Subcutaneous abdominal adipose tissue (tissue), 5 donors: ENCODE results near the gene TRPV3.
"Not testable (repeated sequence)": the region's sequence is repeated elsewhere in the genome, so short reads cannot be mapped to it uniquely, and the experiment has no call there.

Experiments
- H3K27ac ChIP-seq: one replicate; pipeline ENCODE4 v1.7.0; 2013; ENCODE audit warnings: low read depth, mild to moderate bottlenecking, inconsistent platforms, low read length, moderate library complexity
- H3K27me3 ChIP-seq, 5 donors: one replicate each; pipeline ENCODE4 v1.7.0; 2013; ENCODE audit warnings: low read length in 5 of 5, inconsistent platforms in 1 of 5; ENCODE audit not compliant: control insufficient read depth in 5 of 5, insufficient read depth in 4 of 5
- H3K36me3 ChIP-seq, 5 donors: one replicate each; pipeline ENCODE4 v1.7.0; 2013; ENCODE audit warnings: low read length in 5 of 5; ENCODE audit not compliant: control insufficient read depth in 5 of 5, insufficient read depth in 5 of 5
- H3K4me1 ChIP-seq, 5 donors: one replicate each; pipeline ENCODE4 v1.7.0; 2013; ENCODE audit warnings: low read length in 5 of 5, mild to moderate bottlenecking in 3 of 5, moderate library complexity in 1 of 5; ENCODE audit not compliant: control insufficient read depth in 5 of 5, insufficient read depth in 5 of 5
- H3K4me3 ChIP-seq, 5 donors: one replicate each; pipeline ENCODE4 v1.7.0; 2013; ENCODE audit warnings: low read length in 5 of 5, low read depth in 1 of 5
- H3K9ac ChIP-seq, 5 donors: one replicate each; pipeline ENCODE4 v1.7.0; 2013; ENCODE audit warnings: low read length in 5 of 5, mild to moderate bottlenecking in 4 of 5, moderate library complexity in 3 of 5
- H3K9me3 ChIP-seq, 5 donors: one replicate each; pipeline ENCODE4 v1.7.0; 2013; ENCODE audit warnings: low read length in 5 of 5; ENCODE audit not compliant: control insufficient read depth in 5 of 5
- donor health status: healthy.
- donor health status: healthy.
- donor health status: healthy.
- donor health status: healthy.
- donor health status: healthy.

TRPV3 gene

DNA sequence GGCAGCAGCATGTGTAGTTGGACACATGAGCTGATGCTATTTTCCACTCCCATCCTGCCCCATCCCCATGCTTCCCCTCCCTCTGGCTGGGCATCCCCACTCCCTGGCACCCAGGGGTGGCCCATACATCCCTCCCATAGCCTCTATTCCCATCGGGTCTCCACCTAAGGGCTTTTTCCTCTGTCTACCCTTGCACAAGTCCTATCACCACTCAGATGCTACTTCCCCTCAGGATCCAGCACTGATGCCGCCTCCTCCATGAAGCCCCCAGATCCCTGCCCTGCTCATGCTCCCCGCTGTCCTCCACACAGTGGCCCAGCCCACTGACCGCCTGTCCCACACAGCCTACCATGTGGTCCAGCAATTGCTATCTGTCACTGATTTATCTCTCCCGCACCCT, 35.8 kb upstream of the TRPV3 start:
- H3K36me3 ChIP-seq, result peaks cover 0 to 60% (median 39%) of the 10 kb centered on the region in 5 donors
- H3K27me3 ChIP-seq, result no peaks in the 10 kb centered on the region
- H3K9ac ChIP-seq, result no peak overlapping the region
- H3K4me1 ChIP-seq, result peaks cover 0 to 23% (median 7%) of the 10 kb centered on the region in 5 donors
- H3K4me3 ChIP-seq, result no peak overlapping the region
- no peaks in the 10 kb centered on the region for H3K9me3 ChIP-seq
- no peak overlapping the region for H3K27ac ChIP-seq

DNA sequence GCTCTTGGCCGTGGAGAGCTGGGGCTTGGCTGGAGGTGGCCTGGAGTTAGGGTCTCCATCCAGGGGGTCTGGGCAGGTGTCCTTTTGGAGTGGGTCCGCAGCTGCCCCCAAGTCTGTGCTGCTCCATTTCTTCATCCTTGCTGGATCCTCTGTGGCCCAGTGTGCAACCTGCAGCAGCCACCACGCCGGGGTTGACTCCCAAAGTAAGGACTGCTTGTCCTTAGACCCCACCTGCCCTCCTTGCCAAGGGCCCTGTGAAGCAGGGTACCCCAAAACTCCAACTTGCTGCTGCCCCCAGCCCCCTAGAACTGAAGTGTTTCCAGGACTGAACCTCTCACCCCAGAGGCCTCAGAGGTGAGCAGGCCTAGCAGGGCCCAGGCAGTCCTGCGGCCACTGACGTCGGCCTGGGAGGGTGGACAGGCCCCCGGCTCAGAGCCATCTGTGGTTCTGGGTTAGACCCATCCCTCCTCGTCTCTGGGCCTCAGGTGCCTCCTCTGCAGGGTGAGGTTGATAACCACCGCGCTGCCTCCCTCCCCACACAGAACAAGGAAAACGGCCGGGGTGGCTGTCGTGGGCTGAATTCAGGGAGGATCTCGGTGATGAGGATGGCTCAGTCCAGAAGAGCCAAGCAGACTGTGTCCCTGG, 34.7 kb upstream of the TRPV3 start:
- no peak overlapping the region for H3K27ac ChIP-seq
- peaks cover 0 to 23% (median 7%) of the 10 kb centered on the region in 5 donors for H3K4me1 ChIP-seq
- no peak overlapping the region for H3K4me3 ChIP-seq
- no peaks in the 10 kb centered on the region for H3K9me3 ChIP-seq
- H3K36me3 ChIP-seq, result peaks cover 0 to 67% (median 47%) of the 10 kb centered on the region in 5 donors
- H3K27me3 ChIP-seq, result no peaks in the 10 kb centered on the region
- H3K9ac ChIP-seq, result no peak overlapping the region

DNA sequence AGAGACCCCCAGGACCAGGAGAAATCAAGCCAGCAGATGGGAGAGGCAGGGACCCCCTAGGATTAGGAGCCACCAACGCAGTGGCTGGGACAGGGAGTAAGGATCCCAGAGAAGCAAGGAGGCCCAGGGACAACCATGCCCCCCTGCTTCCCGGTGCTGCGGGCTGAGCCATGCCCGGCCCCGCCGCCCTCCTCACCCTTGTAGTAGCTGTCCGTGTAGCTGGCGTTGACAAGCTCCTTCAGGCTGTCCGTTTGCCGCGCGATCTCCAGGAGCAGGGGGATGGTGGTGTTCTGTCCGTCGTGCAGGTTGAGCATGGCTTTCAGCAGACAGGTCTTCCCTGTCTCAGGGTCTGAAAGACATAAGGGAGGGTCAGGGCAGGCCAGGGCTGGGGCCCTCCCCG, 33.2 kb upstream of the TRPV3 start:
- H3K36me3 ChIP-seq, result peaks cover 0 to 73% (median 58%) of the 10 kb centered on the region in 5 donors
- H3K27me3 ChIP-seq, result no peaks in the 10 kb centered on the region
- H3K27ac ChIP-seq, result no peak overlapping the region
- no peak overlapping the region for H3K9ac ChIP-seq
- peaks cover 0 to 21% (median 7%) of the 10 kb centered on the region in 5 donors for H3K4me1 ChIP-seq
- no peaks in the 10 kb centered on the region for H3K9me3 ChIP-seq
- no peak overlapping the region for H3K4me3 ChIP-seq

DNA sequence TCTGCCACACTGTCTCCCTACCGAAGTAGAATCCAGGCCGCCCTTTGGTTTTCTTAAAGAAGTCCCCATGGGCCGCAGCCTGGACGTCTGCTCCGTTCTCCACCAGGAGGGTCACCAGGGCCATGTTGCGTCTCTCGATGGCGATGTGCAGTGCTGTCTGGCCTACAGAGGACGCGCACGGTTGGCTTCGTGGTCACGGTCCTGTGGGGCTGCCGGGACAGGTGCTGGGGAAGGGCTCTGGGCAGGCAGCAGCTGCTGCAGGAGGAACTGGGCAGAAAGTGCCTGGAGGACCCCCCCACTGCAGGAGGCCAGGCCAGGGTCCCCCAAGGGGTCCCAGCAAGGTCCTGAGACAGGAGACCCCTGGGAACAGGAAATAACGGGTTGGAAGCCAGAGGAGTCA, 32.6 kb upstream of the TRPV3 start:
- Histone ChIP-seq H3K36me3 (peaks cover 0 to 74% (median 61%) of the 10 kb centered on the region in 5 donors), H3K9me3 (no peaks in the 10 kb centered on the region), H3K9ac (no peak overlapping the region), H3K4me1 (peaks cover 0 to 16% (median 7%) of the 10 kb centered on the region in 5 donors), H3K27me3 (no peaks in the 10 kb centered on the region), H3K4me3 (no peak overlapping the region), H3K27ac (no peak overlapping the region)

DNA sequence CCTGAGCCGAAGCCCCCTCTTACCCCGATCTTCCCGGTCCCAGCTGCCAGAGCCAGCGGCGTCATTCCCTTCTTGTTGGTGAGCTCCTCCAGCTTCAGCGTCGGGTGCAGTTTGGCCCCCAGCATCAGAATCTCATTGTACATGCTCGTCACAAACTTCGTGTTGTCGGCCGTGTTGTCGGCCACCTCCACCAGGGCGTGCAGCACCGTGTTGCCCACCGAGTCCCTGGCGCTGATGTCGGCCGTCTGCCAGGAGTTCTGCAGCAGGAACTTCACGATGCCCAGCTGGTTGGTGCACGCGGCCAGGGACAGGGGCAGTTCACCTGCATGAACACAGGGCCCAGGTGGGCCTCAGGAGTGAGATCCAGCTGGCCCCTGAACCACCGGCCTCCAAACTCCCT, 32.2 kb upstream of the TRPV3 start:
- peaks cover 0 to 75% (median 63%) of the 10 kb centered on the region in 5 donors for H3K36me3 ChIP-seq
- no peak overlapping the region for H3K4me3 ChIP-seq

DNA sequence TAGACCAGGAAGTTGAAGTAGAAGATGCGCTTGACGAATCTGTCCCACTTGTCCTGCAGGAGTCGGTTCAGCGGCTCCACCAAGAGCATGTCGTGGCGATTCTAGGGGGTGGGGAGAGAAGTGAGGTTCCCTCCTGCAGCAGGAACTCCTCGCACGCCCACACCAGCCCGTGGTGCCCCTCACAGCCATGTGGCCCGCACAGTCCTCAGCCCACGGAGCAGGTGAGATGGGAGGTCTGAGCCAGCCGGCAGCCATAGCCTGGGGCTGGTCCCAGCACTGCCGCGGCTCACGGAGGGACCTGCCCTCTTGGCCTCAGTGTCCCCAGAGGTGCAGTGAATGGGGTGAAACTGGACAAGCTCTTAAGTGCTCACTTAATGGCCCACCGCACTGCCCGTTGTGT, 28.2 kb upstream of the TRPV3 start:
- H3K27ac ChIP-seq, result no peak overlapping the region
- peaks cover 0 to 73% (median 59%) of the 10 kb centered on the region in 5 donors for H3K36me3 ChIP-seq
- H3K4me3 ChIP-seq, result no peak overlapping the region
- H3K9ac ChIP-seq, result no peak overlapping the region
- no peaks in the 10 kb centered on the region for H3K27me3 ChIP-seq
- H3K9me3 ChIP-seq, result no peaks in the 10 kb centered on the region
- no peaks in the 10 kb centered on the region for H3K4me1 ChIP-seq

More for the DNA sequence above, 32.2 kb upstream of the TRPV3 start:
- H3K9me3 ChIP-seq, result no peaks in the 10 kb centered on the region
- no peak overlapping the region for H3K27ac ChIP-seq
- H3K9ac ChIP-seq, result no peak overlapping the region
- no peaks in the 10 kb centered on the region for H3K27me3 ChIP-seq
- H3K4me1 ChIP-seq, result peaks cover 0 to 12% (median 4%) of the 10 kb centered on the region in 5 donors

DNA sequence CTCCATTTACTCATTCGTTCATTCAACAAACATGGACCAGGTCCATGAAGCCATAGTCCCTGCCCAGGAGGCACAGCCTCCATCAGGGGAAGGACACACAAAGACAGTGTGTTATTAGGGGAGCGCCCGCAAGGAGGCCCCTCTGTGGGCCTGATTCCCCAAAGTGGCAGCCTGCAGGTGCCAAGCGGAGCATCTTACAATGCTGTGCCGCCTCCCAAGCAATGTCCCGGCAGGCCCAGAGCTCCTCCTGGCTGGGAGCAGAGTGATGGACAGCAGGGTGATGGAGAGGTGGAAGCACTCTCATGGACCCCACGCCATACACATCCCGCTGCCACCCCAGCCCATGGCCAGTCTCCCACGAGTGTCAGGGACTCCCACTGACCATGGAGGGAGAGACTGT, 25.8 kb upstream of the TRPV3 start:
- no peak overlapping the region for H3K27ac ChIP-seq
- no peaks in the 10 kb centered on the region for H3K27me3 ChIP-seq
- H3K9ac ChIP-seq, result no peak overlapping the region
- no peaks in the 10 kb centered on the region for H3K9me3 ChIP-seq
- H3K4me1 ChIP-seq, result peaks cover 0 to 4% (median 0%) of the 10 kb centered on the region in 5 donors
- H3K4me3 ChIP-seq, result no peak overlapping the region
- H3K36me3 ChIP-seq, result peaks cover 3 to 63% (median 45%) of the 10 kb centered on the region in 5 donors

DNA sequence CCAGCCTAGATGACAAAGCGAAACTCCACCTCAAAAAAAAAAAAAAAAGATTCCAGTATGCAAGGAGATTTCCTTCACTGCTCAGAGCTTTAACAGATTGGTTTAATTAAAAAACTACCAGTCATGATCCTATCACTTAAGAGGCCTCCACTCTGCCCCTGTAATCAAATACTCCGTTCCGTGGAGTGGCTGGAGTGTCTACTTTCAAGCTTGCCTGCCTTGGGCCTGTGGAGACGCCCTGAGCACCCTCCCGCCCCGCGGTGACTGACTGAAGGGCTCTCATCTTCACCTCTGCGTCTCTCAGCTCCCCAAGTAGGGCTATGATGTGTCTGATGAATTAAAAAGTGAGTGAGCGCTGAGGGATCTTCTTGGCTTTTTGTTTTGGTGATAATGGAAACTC, 25.3 kb upstream of the TRPV3 start:
- Histone ChIP-seq H3K9ac (no peak overlapping the region), H3K4me3 (no peak overlapping the region), H3K36me3 (peaks cover 4 to 59% (median 41%) of the 10 kb centered on the region in 5 donors), H3K4me1 (peaks cover 0 to 4% (median 0%) of the 10 kb centered on the region in 5 donors), H3K27ac (no peak overlapping the region), H3K9me3 (no peaks in the 10 kb centered on the region), H3K27me3 (no peaks in the 10 kb centered on the region)

DNA sequence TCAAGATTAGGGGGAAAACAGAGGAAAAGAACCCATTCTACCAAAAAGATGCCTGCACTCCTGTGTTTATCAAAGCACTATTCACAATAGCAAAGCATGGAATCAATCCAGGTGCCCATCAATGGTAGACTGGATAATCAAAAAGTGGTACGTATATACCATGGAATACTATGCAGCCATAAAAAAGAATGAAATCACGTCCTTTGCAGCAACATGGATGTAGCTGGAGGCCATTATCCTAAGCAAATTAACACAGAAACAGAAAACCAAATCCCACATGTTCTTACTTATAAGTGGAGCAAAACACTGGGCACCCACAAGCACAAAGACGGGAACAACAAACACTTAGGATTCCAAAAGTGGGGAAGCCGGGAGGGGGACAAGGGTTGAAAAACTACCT, 21.1 kb upstream of the TRPV3 start:
- not testable (repeated sequence) for H3K9me3 ChIP-seq, H3K27me3 ChIP-seq, H3K27ac ChIP-seq, H3K9ac ChIP-seq, H3K4me3 ChIP-seq, H3K4me1 ChIP-seq
- H3K36me3 ChIP-seq, result peaks cover 4 to 41% (median 32%) of the 10 kb centered on the region in 5 donors

DNA sequence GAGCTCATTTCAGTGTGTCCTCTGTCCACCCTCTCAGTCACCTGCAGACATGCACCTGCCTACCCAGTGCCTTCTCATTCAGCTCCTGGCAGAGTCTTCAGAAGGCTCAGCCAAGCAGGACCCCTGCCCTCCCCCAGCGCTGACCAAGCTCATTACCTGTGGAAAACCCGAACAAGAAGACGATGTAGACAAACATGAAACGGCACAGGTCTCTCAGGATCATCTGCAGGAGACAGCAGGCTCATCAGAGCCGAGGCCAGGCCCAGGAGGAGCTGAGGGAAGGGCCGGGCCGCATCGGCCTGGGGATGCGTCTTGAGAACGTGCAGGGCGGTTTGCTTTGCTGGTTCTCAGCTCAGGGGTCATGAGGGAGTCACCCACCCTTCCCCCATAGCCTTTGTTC, 19.4 kb upstream of the TRPV3 start:
- H3K27me3 ChIP-seq, result no peaks in the 10 kb centered on the region
- peaks cover 4 to 44% (median 32%) of the 10 kb centered on the region in 5 donors for H3K36me3 ChIP-seq
- no peak overlapping the region for H3K4me3 ChIP-seq
- peaks cover 0 to 4% (median 0%) of the 10 kb centered on the region in 5 donors for H3K4me1 ChIP-seq
- no peak overlapping the region for H3K27ac ChIP-seq
- H3K9me3 ChIP-seq, result no peaks in the 10 kb centered on the region
- H3K9ac ChIP-seq, result no peak overlapping the region
